NOMO-1 (cell line): ENCODE data around the gene RPA3.

Experiments
- DNase-seq, 2 experiments: peaks; one replicate each; lab custom pipeline; 2025; ENCODE audit not compliant: unreplicated experiment in 2 of 2; lab: John Stamatoyannopoulos, UW

The RPA3 gene

DNA sequence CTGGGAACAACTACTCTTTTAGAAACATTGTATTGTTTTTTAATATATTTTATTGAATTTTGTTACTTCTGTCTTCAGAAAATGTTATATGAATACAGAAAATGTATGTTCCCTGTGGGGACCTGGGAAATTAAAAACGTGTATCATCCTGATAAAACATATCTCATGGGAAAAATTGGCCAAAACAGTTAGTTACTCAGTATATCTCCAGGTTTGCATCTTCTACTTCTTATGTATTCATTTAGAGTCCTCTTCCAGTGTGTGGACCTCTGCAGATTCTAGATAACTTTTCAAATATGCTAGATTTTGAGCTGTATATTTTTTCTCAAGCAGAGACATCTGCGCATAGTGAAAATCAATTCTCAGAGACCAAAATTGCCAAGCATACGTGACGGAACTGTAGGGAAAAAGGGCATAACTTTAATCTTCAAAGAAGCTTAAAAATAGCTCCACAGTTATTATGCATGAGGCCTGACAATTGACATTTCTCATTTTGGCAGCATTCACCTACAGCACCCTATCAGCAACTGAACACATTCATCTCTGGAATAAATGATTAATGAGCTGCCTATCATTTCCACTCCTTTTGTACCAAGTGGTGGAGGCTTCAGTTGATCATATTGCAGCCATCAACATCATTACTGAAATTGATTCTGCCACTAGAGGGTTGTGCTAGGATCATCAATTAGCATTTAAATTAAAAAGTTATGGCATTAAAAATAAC lies 104.2 kb downstream of the RPA3 start:
- DNase-seq = no peak

- no peak for DNase-seq
These were observed 105.2 kb downstream of the RPA3 start for GRCh38 chr7:7613210-7613609.

- no peak for DNase-seq
These were observed 105.9 kb downstream of the RPA3 start for GRCh38 chr7:7612519-7612918.

DNA sequence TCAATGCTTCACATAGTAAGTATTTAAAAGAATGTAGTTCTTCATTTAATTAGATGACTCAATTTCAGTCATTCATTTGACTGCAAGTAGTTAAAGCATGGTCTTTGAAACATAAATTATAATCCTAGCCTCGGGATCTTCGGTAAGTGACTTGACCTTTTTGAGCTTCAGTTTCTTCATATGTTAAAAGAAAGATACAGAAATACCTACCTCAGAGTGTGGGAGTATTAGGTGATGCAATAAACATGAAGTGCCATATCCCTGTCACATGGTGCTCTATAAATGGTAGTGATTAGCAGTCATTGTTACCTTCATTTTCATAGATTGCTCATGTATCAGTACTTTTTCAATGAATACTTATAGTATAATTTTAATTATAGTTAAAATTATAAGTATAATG lies 109.1 kb downstream of the RPA3 start:
- no peak for DNase-seq

GRCh38 chr7:7607010-7607409 lies 111.4 kb downstream of the RPA3 start:
- DNase-seq = no peak

DNA sequence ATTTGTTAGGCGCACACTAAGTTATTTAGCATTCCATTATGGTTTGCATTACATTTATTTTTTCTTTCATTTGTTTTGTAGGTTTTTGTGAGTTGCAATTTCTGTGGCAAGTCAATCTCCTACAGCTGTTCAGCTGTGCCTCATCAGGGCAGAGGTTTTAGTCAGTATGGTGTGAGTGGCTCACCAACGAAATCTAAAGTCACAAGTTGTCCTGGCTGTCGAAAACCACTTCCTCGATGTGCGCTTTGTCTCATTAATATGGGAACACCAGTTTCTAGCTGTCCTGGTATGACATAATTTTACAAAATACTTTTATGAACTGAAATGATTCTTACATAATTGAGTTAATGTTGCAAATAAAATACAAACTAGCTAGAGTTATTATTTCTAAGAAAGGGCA lies 122.2 kb downstream of the RPA3 start:
- peak in 1 of 2 experiments; percentile 5 for DNase-seq

DNA sequence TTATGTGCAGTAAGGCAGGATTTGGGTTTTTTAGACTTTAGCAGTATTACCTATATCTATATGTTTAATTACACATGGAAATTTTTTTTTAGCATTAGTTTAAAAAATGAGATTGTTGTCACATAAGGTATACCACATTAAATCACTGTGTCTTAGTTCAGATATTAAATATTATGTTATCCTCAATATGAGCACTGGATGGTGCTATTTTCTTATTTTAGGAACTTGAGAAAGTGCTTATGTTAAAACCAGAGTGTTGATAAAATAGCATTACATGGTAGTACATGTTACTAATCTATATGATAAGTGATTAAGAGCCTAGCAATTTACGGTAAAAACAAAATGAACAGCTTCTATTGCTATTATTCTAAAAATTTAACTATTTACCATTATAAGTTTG lies 123.0 kb downstream of the RPA3 start:
- DNase-seq = peak in 1 of 2 experiments; percentile 36
